GM19468 (cell line): ENCODE results near the gene MAML2.

ENCODE experiments used
- ATAC-seq: cut with Tn5 transposase; IDR thresholded peaks from one replicate; pipeline ENCODE4 v1.9.1; 2021; ENCODE audit warnings: mild to moderate bottlenecking, moderate library complexity, moderate number of reproducible peaks; ENCODE audit not compliant: unreplicated experiment; ENCODE audit errors: extremely low read depth

MAML2 gene

DNA sequence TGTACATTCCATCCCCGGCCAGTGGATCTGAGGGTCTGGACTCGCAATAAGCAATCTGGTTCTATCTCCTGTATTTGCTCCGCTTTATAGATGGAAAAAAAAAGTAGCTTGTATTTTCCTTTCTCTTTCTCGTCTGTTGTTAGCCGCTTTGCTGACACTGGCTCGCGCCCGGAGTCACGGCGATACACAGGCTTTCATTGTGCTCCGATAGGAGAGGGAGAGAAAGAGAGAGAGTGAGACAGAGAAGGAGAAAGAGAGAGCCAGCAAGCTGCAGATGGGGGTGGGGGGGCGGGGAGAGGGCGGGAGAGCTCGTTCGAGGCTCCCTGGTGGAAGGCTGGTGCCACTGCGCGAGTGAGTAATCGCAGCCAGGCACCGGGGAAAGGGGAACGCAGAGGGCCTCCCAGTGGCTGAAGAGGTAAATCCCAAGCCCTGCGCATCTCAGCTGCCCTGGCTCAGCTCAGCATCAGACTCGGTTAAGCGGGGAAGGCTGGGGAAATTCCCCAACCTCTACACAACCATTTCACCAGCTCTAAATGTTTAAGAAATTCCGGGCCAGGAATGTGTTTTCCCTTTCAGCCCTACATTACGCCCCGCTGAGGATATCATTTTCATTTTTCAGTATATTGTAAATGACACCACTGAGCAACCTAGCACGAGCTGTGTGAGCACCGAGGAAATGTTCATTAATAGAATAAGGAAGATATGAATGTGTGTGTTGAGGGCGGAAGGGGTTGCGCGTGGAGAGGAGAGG is at the start of gene MAML2:
MAML2 (minus strand) TSS at position 235 of the 751 bp plus-strand sequence. CDS start 1,300 bp downstream, outside the sequence.
- ATAC-seq, result peak; percentile 83

DNA sequence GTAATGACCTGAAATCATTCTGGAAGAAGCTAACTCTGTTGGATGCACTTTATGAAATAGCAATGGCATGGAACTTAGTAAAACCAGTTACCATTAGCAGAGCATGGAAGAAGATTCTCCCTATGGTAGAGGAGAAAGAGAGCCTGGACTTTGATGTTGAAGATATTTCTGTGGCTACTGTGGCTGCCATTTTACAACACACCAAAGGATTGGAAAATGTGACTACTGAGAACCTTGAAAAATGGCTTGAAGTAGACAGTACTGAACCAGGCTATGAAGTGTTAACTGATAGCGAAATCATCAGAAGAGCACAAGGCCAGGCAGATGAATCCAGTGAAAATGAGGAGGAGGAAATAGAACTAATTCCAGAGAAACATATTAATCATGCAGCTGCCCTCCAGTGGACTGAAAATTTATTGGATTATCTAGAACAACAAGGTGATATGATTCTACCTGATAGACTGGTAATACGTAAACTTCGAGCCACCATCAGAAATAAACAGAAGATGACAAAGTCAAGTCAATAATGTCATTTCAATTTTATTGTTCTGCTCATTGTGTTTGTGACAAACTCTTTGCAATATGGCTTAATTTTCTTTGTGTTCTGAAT is 48.8 kb upstream of the MAML2 start:
- no peak for ATAC-seq

DNA sequence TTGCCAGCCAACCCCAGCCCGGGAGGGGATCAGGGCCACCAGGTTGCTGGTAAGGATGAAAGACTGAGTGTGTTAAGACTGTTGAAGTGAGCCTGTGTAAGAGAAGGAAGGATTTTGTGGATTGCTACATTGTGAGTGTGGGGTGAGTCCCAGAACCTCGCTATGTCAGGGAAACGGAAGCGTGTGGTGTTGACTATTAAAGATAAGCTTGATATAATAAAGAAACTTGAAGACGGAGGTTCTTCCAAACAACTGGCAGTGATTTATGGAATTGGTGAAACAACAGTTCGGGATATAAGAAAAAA is 47.4 kb upstream of the MAML2 start:
- no peak for ATAC-seq

DNA sequence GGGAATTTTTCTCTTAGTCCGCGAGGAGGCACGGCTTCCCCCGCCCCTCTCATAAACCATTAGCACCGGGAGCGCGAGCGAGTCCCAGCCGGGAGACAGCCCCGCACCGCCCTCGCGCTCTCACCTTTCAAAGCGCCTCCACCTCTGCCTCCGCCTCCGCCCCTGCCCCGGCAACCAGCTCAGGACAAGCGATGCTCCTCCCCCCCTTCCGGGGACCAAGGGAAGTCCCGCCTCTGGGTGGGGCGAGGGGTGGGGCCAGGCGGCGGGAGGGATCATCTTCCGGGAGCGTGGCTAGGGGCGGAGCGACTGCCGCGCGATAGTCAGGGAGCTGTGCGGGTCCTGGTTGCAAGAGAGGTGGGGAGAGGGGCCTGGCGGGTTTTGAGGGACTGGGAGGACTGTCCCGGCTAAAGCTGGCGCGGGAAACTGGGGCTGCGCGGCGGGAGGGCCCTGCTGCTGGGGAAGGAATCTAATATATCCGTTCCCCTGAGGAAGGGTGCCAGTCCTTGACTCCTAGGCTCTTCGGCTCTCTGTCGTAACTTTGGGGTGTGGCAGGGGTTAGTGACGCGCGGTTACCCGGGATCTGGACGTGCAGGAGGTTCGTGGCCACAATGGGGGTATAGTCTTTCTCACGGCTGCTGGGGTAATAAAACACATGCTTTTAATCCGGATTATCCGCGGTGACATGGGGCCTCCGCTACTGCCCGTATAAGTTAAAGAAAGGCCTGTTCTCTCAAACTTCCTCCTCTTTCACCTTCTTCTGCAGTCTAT is 46.9 kb upstream of the MAML2 start, which contains the start of the genes CCDC82 and JRKL:
CCDC82 (minus strand) TSS at position 193 of the 768 bp plus-strand sequence. CDS start 5,165 bp downstream, outside the sequence.
JRKL (plus strand) TSS at position 294 of the 768 bp plus-strand sequence. CDS start 637 bp downstream, outside the sequence.
- peak; percentile 74 for ATAC-seq

DNA sequence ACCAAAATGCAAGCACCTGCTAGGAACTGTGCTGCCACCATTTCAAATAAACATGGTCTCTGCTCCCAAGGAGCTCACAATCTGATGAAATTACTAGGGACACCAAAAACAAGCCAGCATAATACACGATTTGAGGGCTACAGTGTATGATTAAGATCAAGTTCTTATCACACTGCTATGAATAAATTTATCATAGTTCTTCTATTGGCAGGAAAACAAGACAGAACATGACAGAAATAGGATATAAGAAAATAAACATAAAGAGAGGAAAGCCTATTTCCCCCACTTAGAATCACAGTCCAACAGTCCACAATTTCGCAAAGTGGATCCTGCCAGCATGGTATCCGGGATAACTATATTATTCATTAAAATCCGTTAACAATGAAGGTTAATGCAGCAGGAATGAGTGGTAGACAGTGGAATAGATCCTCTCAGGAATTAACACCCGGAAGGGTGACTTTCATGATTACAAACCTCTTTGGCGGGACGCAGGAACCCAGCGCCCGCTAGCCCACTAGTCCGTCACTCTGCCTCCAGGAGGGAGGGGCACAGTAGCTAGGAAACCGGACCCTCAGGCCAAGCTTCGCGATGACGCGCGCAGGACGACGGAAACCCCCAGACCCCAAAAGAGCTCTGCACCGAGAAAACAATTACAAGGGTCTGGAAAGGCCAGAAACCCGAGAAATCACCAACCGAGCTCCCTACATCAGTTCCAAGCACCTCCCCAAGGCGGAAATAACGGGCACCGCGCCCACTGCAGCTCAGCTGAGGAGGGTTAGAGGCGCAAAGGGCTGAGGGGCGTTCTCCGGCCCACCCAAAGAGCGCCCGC is 46.1 kb upstream of the MAML2 start:
- ATAC-seq, result peak; percentile 51

DNA sequence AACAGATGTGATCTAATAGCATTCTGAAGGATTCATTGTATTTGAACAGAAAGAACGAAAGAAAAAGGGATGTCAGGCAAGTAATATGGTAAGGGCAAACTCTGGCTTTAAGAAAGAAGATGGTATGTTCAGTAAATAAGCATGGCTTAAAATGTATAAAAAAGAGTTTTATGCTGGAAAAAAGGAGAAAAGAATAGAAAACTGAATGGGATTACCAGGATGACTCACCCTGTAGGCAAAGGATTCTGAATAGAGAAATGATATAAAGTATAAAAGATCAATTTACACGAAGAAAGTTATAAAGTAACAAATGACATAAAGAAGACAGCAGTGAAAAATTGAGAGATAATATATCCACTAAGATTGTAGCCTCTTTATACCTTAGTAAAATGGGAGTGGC is 42.2 kb upstream of the MAML2 start:
- no peak for ATAC-seq

DNA sequence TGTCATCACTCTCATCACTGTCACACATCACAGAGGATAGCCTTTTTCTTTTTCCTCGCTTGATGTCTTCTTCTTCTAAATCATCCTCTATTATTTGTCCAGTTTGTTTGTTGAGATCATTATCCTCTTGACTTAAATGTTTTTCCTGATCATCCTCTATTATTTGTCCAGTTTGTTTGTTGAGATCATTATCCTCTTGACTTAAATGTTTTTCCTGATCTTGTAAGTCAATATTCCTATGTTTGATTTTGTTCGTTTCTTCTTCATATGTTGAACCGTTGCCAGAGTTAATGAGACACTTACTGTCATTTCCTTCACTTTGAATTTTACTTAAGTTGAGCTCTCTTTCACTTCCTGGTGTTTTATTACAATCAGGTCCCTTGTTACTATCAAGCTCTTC is 41.2 kb upstream of the MAML2 start:
- ATAC-seq, result no peak

GRCh38 chr11:96376796-96377195 is 33.8 kb upstream of the MAML2 start:
- ATAC-seq, result no peak

- ATAC-seq, result no peak
These were observed 30.8 kb upstream of the MAML2 start for GRCh38 chr11:96373826-96374225.

DNA sequence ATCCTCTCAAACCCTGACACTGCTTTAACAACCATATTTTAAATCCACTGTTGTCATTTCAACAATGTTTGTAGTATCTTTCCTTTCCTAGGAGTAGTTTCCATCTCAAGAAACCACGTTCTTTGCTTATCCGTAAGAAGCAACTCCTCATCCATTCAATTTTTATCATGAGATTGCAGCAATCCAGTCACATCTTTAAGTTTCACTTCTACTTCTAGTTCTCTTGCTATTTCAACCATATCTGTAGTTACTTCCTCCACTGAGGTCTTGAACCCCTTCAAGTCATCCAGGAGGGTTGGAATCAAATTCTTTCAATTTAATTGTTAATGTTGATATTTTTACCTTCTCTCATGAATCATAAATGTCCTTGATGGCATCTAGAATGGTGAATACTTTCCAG is 24.3 kb upstream of the MAML2 start:
- no peak for ATAC-seq

DNA sequence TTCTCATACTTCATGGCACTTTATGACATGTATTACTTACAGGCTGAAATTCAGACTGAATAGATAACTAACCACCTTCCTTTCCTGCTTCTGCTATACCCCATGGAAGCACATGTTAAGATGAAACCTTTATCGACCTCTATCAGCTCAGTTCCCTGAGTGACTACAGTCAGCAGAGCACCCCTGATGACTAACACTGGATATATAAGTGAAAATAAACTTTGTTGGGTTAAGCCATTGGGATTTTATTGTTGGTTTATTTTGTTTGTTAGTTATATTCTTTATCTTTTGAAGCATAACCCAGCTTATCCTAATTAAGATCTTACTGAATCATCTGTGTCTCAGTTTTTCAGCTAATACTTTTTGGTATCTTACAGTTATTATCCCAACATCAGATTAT is 23.0 kb upstream of the MAML2 start:
- ATAC-seq, result no peak

DNA sequence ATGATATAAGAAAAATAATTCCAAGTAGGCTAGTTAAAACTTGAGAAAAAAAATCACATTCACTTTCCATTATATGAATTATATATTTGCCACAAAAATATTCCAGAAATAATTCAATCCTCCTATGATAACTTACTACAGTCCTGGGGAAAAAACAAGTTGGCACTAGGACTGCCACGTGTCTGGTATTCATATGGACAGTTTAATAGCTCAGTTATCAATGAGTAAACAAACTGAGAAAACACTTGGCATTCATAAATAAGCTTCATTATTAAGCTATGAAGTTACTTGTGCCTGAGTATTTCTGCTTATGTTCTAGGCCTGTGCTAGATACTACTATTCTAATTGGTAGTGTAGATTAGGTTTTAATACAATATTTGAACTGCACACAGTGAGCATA is 22.5 kb upstream of the MAML2 start:
- ATAC-seq, result no peak

DNA sequence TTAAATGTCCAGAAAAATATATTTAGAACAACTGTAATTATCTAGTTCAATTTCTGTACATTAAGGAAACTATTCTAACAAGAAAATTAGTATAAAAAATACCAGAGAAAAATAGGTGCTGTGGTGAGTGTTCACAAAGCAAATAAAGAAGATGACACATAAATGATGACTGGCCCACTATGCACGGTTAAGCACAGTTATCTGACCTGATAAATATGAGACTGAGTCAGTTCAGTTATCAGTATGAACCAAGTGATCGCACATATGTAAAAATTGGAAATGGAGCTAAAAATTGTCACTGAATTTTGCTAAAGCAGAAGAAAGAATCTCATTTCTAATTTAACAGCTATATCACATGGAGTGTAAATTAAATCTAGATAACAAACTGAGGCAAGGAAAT is 18.8 kb upstream of the MAML2 start:
- no peak for ATAC-seq

GRCh38 chr11:96358321-96358720 is 15.3 kb upstream of the MAML2 start:
- ATAC-seq, result no peak

- no peak for ATAC-seq
These were observed 14.8 kb upstream of the MAML2 start for GRCh38 chr11:96357794-96358193.

- no peak for ATAC-seq
These were observed 13.9 kb upstream of the MAML2 start for GRCh38 chr11:96356848-96357247.

- ATAC-seq, result no peak
These were observed 708 bp downstream of the MAML2 start for GRCh38 chr11:96342014-96342960.

GRCh38 chr11:96341211-96342013 is 1.6 kb downstream of the MAML2 start:
- ATAC-seq, result peak; percentile 19

- ATAC-seq, result no peak
These were observed 2.5 kb downstream of the MAML2 start for GRCh38 chr11:96340555-96340885.
